ENCODE data around the gene OMA1. TPM values are rescaled to one million over a fixed set of nuclear protein-coding genes. Genes with fewer than 3 reads are reported as not detected.
"Not testable (repeated sequence)": the region's sequence is repeated elsewhere in the genome, so short reads cannot be mapped to it uniquely, and the experiment has no call there.

The OMA1 gene
- total RNA-seq, 1 donor from 2014 or later: 32.0 TPM

DNA sequence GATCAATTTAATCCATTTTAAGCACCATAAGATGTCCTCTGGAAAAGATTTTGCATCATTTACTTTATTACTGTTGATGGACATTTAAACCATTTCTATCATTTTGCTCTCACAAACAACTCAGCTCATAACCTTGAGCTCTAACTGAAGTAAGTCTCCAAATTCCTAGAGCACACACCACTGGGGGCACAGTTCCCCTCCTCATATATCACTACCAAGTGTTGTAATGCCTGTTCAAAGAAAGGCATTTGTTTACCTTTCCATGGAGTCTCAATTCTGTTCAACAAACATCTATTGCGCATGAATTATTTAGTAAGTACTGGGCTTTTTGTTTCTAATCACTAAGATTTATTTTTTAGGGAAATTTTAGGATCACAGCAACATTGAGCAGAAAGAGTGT, 8.9 kb upstream of the OMA1 start:
- Mint-ChIP-seq H3K4me3 (ENCODE audit: low read depth) (no peak overlapping the region), H3K4me1 (ENCODE audit: low read depth) (peaks cover 24% of the 10 kb centered on the region), H3K9me3 (ENCODE audit: low read depth) (peaks cover 9% of the 10 kb centered on the region), H3K27me3 (no peaks in the 10 kb centered on the region), H3K36me3 (ENCODE audit: insufficient read depth) (peaks cover 2% of the 10 kb centered on the region), H3K27ac (no peak overlapping the region)
- DNase-seq (ENCODE audit: low spot score, unreplicated experiment): no peak
- no peak for TF ChIP-seq CTCF (IDR thresholded peaks at IDR 0.05; ENCODE audit: unreplicated experiment)

DNA sequence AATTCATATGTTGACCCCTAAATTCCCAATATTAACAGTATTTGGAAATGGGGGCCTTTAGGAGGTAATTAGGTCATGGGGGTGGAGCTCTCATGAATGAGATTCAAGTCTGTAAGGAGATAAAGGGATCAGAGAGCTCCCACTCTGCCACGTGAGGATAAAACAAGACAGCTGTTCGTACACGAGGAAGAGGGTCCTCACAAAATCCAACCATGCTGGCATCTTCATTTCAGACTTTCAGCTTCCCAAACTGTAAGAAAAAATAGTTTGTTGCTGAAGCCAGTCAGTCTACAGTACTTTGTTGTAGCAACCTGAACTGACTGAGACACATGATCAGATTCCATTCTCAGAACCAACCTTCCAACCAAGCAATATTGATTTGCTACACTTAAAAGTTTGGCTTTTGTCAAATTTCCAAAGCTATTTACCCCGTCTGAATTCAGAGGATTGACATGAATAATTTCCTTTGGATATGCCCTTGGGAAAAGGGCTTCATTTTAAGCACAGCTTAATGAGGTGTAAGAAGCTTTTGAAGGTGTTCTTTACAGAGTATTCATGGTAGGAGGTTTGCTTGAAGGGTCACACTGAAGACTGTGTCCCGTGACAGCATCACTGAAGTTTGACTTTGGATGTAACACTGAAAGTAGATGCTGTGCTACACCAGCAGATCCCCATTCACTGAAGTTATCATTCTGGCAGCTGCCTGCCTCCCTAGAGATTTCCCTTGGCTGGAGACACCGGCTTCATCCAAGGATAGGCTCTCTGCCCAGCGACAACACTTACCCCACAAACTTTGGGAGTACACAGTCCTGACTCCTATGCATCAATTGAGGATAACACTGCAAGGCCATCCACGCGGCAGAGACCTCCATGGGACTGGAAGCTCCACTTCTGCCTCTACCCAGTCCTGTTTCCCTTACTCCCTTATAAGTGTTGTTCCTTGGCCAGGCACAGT, 4.9 kb upstream of the OMA1 start:
- DNase-seq (ENCODE audit: low spot score, unreplicated experiment): no peak
- Mint-ChIP-seq H3K27ac (peak overlapping the region; percentile 76), H3K36me3 (ENCODE audit: insufficient read depth) (peaks cover 2% of the 10 kb centered on the region), H3K27me3 (no peaks in the 10 kb centered on the region), H3K4me1 (ENCODE audit: low read depth) (peaks cover 55% of the 10 kb centered on the region), H3K9me3 (ENCODE audit: low read depth) (peaks cover 3% of the 10 kb centered on the region), H3K4me3 (ENCODE audit: low read depth) (no peak overlapping the region)
- no peak for TF ChIP-seq CTCF (IDR thresholded peaks at IDR 0.05; ENCODE audit: unreplicated experiment)

DNA sequence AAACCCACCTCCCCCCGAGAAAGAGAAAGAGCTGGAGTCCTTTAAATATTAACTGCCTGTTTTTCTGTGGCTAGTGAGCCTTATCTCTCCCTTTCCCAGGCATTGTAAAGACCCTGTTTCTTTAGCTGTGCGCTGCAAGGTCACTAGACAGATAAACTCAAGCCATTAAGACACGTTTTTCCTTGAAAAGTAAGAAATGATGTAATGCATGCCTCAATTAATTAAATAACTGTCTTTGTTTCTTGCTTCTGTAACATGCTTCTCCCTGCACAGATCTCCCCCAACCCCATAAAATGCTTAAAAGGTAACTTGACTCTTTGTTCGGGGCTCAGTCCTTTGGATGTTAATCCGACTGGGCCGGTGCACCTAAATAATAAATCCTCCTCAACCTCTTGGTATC, 2.8 kb upstream of the OMA1 start:
- Mint-ChIP-seq H3K4me1 (ENCODE audit: low read depth) (peaks cover 61% of the 10 kb centered on the region), H3K4me3 (ENCODE audit: low read depth) (peak overlapping the region; percentile 50), H3K27ac (peak overlapping the region; percentile 97)
- DNase-seq (ENCODE audit: low spot score, unreplicated experiment); H3K9me3 Mint-ChIP-seq (ENCODE audit: low read depth); H3K36me3 Mint-ChIP-seq (ENCODE audit: insufficient read depth); H3K27me3 Mint-ChIP-seq: not testable (repeated sequence)

DNA sequence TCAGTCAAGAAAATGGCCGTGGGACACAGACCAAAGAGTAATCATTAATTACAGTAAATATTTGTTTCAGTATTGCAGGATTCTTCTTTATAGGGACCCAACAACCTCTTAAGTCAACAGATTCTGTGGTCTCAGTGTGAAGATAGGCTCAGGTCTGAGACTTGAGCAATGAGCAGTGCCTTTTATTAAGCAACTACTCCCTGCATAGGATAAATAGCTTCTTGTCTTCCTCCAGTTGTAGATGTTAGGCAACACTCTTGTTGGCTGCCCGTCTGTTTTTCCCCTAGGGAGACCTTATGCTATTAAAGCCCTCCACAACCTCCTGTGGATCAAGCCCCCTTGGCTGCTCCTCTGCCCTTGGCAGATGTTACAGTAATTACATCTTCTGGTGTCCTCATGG, 1.8 kb upstream of the OMA1 start:
- Mint-ChIP-seq H3K4me3 (ENCODE audit: low read depth) (peak overlapping the region; percentile 6), H3K27me3 (no peaks in the 10 kb centered on the region), H3K4me1 (ENCODE audit: low read depth) (peaks cover 65% of the 10 kb centered on the region), H3K36me3 (ENCODE audit: insufficient read depth) (peaks cover 2% of the 10 kb centered on the region), H3K9me3 (ENCODE audit: low read depth) (peaks cover 3% of the 10 kb centered on the region), H3K27ac (peak overlapping the region; percentile 97)
- TF ChIP-seq CTCF (IDR thresholded peaks at IDR 0.05; ENCODE audit: unreplicated experiment): no peak
- no peak for DNase-seq (ENCODE audit: low spot score, unreplicated experiment)

DNA sequence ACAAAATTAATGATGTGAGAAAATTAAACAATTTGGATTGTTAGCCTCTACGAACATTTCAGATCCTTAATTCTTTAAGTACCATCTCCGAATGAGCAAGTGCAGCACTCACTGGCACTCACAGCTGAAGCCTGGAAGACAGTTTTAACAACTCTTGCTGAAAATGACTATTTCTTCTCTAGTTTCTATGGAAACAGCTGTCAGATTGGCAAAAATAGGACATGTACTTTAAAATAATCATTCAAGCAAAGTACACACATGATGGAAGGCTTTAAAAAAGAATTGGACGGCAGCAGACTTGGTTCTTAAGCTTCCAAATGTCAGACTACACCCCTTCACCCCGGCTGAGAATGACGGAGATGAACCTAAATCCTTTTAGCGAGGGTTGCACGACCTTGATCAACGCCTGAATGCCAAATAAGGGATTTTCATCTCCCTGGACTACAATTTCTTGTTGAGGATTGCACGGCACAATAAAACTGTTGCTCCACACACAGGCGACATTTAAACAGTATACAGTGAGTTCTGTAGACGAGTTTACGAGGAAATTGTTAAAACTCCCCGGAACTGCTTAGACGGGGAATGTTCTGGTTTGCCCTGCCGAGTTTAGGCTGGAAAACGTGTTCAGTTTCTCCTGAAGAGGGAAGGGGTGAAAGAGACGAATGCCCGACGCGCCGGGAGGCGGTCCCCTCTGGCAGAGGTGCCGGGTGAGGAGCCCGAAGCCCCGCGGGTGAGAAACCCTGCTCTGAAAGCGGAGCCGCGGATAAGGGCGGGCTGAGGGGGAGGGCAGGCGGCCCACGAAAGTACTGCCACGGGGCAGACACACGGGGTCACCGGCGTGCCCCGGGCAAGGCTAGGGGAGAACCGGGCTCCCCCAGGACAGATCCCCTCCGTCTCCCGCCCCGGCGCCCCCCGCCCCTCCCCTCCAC, 671 bp downstream of the OMA1 start:
- H3K9me3 Mint-ChIP-seq (ENCODE audit: low read depth): peaks cover 3% of the 10 kb centered on the region
- peak; percentile 49 for DNase-seq (ENCODE audit: low spot score, unreplicated experiment)
- peak overlapping the region; percentile 96 for H3K27ac Mint-ChIP-seq
- H3K4me1 Mint-ChIP-seq (ENCODE audit: low read depth): peaks cover 62% of the 10 kb centered on the region
- no peak for TF ChIP-seq CTCF (IDR thresholded peaks at IDR 0.05; ENCODE audit: unreplicated experiment)
- peak overlapping the region; percentile 84 for H3K4me3 Mint-ChIP-seq (ENCODE audit: low read depth)
- no peaks in the 10 kb centered on the region for H3K27me3 Mint-ChIP-seq
- H3K36me3 Mint-ChIP-seq (ENCODE audit: insufficient read depth): peaks cover 2% of the 10 kb centered on the region

Measured in progenitor cell of endocrine pancreas (in vitro differentiated cells).